Activated CD4-positive, CD25-positive, alpha-beta regulatory T cell (primary cell): ENCODE measurements around the gene GGT6.
"Not testable (repeated sequence)": the region's sequence is repeated elsewhere in the genome, so short reads cannot be mapped to it uniquely, and the experiment has no call there.

Experiments
- DNase-seq, 4 experiments: peaks; one replicate each; lab custom pipeline; 2025; lab: John Stamatoyannopoulos, UW

GGT6 gene, protein sequence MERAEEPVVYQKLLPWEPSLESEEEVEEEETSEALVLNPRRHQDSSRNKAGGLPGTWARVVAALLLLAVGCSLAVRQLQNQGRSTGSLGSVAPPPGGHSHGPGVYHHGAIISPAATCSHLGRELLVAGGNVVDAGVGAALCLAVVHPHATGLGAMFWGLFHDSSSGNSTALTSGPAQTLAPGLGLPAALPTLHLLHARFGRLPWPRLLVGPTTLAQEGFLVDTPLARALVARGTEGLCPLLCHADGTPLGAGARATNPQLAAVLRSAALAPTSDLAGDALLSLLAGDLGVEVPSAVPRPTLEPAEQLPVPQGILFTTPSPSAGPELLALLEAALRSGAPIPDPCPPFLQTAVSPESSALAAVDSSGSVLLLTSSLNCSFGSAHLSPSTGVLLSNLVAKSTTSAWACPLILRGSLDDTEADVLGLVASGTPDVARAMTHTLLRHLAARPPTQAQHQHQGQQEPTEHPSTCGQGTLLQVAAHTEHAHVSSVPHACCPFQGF

DNA sequence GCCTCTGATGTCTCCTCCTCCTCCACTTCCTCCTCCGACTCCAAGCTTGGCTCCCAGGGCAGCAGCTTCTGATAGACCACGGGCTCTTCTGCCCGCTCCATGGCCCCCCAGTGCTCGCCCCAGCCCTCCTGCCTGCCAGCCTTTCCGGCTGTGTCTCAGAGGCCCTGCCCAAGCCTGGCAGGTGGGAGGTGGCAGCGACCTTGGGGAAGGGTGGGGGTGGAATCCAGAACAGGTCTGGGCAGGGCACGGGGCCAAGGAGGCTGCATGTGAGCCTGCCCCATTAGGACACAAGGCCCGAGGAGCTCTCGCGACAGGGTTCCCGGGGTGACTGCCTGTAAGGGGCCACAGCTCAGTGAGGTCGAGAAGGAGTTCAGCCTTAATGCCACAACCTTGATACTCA, at the start of gene GGT6:
Gene GGT6, minus strand, starts transcription at position 157 of the 400 bp plus-strand sequence. Its CDS starts 56 bp downstream, at position 101.
- DNase-seq: no peak

DNA sequence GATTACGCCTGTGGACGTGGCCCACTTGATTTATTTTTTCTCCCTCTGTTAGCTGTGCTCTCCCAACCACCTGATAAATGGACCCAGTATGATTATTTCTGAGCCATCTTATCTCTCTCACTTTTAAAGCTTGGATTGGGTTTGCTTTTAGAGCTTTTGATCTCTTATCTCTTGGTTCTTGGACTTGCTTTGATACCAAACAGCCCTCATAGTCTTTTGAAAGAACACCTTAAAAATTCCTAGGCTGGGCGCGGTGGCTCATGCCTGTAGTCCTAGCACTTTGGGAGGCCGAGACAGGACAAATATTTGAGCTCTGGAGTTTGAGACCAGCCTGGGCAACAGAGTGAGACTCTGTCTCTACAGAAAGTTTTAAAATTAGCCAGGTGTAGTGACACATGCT, 49.8 kb upstream of the GGT6 start:
- no peak for DNase-seq

DNA sequence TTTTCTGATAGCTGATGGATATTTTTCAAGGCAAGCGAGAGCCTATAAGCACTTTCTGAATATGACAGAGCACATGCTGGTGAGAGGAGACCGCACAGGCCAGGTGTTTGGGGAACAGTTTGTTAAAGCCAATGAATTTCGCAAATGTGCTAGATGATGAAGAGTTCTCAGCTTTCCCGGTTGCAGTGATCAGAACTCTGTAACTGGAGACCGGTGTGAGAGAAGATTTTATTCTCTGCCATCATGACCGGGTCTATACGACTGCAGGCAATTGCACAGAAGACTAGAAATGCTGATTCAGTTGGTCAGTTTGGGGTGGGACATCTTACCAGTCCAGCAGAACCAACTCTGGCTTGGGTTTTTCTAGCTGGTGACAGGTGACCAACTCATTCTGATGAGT, 49.4 kb upstream of the GGT6 start:
- DNase-seq: no peak

DNA sequence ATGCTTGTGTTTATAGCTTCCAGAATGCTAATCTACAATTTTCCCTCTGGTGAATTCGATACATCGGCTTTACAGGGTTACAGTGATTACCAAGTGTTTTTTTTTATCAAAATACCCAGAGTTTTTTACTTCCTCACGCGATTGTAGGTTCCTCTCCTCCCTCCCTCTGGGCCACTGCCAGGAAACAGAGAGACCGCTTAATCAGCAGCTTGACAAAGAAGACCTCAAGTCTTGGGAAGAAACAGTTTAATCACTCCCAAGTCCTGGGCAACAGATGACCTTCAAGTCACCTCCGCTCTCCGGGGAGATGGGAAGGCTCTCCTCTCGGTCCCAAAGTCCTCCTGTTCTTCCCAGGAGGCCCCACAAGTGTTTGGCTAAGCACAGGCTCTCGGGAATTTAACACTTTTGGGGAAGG, 47.4 kb upstream of the GGT6 start:
- DNase-seq: no peak

DNA sequence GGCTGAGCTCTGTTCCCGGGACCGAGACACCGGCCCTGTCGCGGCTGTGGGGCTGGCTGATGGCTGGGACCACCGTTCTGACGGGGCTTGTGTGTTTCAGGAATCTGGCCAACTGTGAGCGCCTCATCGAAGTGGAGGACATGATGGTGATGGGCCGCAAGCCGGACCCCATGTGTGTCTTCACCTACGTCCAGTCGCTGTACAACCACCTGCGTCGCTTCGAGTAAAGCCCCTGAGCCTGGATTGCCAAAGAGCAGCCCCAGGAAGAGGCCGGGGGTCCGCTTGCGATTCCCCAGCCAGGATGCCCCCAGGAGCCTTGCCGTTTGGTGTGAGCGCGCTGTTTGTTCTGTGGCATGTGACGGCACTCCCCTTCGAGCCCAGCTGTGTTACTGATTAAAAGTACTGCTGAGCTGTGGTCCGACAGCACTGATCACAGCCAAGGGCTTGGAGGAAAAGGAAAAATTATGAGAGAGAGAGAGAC, 46.9 kb upstream of the GGT6 start:
- DNase-seq: no peak

DNA sequence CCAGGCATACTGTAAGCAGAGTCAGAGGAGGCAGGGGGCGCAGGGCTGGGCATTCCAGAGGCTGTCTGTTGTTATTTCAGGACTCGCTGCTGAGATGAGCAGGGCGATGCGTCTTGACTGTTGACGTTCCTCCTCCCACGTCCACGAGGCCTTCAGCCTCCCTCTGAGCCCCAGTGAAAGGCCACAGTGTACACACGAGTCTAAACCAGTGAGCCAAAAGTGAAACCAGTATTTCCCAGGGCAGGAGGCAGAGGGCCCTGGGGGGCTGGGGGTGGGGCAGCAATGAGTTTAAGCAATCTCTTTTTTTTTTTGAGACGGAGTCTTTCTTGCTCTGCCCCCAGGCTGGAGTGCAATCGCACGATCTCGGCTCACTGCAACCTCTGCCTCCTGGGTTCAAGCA, 45.4 kb upstream of the GGT6 start:
- DNase-seq: no peak

DNA sequence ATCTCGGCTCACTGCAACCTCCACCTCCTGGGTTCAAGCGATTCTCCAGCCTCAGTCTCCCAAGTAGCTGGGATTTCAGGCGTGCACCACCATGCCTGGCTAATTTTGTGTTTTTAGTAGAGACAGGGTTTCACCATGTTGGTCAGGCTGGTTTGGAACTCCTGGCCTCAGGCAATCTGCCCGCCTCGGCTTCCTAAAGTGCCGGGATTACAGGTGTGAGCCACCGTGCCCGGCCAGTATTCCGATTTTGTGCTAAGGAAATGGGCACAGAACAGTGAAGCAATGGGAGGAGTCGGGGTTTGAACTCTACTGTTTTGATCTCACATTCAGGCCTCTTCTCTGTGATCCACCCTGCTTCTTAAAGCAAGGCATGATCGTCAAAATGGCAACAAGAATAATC, 44.4 kb upstream of the GGT6 start:
- DNase-seq: not testable (repeated sequence)

DNA sequence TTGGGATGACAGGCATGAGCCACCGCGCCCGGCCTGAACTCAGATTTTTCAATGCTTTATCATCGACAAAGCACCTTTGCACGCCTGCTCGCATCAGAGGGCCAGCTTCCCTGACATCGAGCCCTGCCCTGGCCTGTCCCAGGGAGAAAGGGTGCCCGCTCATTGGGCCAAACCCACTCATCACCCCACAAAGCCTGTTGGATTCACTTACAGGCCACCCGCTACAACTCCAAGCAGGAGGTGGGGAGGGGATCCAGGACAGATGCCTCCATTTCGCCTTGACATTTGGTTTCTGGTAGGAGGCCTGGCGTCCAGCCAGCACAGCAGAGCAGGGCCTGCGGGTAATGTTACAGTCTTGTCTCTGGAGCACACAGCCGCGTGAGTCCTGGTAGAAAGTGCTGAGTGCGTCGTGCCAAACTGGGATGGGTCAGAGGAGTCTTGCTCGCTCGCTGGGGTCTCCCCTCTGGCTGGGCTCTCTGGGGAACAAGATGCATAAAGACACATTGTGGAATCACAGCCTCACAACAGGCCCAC, 43.8 kb upstream of the GGT6 start:
- DNase-seq: no peak

DNA sequence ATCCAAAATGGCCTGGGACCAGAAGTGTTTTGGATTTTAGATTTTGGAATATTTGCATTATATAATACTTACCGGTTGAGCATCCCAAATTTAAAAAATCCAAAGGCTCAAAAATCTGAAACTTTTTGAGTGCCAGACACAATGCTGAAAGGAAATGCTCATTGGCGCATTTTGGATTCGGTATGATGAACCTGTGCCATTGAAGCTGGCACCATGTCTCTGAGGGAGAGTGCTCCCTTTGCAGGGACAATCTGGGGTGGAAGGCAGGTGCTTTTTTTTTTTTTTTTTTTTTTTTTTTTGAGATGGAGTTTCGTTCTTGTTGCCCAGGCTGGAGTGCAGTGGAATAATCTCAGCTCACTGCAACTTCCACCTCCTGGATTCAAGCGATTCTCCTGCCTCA, 41.7 kb upstream of the GGT6 start:
- DNase-seq: no peak

DNA sequence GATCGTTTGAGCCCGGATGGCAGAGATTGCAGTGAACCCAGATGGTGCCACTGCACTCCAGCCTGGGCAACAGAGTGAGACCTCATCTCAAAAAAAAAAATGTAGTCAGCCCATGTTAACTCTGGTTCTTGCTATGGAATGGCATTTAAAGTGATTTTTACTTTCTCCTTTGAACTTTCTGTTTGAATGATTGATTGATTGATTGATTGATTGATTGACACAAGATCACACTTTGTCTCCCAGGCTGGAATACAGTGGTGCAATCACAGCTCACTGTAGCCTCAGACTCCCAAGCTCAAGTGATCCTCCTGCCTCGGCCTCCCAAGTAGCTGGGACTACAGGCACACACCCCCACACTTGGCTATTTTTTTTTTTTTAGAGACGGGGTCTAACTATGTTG, 40.9 kb upstream of the GGT6 start:
- no peak for DNase-seq

DNA sequence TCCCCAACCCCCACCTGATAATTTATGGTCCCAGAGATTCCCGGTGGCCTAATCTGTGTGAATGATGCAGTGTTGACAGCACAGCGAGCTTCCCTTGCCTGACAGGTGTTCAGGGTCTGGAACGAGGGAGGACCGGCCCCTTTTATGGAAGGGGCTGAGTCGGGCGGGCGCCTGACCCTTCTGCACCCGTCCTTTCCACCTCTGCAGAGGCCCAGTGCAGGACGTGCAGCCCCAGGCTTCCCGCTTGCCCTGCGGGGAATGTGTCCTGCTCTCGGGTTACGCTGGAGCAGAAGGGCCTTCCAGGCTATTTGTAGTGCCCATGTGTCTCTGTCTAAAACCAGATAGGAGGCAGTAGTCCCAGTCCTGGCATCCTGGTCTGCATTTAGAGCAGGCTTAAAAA, 40.2 kb upstream of the GGT6 start:
- no peak for DNase-seq

DNA sequence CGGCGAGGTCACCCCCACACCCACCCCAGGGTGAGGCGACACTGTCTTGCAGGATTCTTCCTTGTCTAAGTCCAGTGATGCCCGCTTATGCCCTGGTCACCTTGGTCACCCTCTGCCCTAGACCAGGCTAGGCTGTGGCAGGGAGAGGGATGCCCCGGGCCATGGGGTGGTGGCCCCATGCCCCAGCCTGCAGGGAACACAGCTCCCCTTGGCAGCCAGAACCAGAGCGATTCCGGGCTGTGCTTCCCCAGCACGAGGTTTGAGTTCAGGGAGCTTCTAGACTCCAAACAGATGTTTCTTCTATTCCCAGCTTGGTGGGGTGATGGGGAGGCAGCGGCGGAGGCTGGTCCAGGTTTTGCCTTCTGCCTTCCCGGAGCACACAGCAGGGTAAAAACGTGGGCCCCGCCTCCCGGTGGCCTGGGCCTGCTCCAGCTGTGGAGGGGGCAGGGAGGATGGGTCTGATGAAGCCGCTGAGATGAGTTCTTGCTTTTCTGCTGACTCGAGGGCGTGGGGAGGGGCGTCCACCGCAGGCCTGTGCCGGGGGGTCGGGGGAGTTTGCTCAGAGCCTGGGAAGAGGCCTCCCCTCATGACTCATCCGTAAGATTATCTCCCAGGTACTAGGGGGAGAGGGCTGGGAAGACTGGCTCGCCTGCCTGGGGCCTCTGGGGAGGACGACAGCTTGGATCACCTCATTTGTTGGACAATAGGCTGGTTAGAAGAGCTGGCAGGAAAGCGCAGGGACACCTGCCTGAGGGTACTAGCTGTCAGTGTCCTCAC, 39.3 kb upstream of the GGT6 start:
- DNase-seq: no peak

DNA sequence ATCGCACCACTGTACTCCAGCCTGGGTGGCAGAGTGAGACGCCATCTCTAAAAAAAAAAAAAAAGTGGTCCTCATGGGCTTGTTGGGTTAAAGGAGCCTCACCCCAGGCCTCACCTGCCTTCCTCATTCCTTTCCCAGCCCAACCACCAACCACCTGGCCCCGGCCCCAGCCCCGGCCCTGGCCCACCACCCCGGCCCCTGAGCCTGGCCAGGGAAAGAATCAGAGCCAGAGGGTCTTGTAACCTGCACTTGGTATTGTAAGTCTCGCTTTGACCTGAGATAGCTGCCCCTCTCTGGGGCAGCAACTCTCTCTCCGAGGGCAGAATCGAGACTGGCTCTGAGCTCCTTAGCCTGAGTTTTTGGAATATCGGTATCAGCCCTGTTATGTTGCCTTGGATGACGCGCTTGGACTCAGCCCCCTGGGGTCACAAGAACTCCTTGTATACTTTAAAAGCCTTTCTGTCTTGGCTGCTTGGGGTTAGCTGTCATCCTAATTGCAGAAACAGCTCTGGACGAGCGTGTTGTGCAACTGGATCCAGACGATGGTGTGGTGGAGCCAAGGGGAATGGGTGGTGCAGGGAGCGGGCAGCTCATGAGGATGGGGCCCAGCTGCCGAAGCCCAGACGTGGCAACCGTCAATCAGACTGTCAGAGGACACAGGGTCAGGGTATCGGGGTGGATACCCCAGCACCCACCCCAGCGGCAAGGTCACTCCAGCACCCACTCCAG, 38.6 kb upstream of the GGT6 start:
- no peak for DNase-seq

DNA sequence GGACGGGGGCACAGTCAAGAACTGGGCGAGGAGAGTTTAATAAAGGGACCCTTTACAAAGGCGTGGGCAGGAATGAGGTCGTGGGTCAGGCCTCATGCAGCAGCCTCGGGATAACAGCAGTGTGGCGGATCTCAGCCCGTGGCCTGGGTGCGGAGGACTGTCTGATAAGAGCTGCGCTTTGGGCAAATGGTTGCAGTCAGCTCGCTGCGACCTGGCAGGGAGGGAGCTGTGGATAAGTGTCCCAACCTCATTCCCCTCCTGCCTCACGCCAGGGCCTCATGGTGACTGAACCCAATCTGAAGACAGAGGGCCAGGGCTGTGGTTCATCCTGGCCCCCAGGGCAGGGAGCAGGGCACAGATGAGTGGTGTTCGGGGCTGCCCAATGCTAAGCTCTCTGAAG, 37.6 kb upstream of the GGT6 start:
- DNase-seq: no peak

DNA sequence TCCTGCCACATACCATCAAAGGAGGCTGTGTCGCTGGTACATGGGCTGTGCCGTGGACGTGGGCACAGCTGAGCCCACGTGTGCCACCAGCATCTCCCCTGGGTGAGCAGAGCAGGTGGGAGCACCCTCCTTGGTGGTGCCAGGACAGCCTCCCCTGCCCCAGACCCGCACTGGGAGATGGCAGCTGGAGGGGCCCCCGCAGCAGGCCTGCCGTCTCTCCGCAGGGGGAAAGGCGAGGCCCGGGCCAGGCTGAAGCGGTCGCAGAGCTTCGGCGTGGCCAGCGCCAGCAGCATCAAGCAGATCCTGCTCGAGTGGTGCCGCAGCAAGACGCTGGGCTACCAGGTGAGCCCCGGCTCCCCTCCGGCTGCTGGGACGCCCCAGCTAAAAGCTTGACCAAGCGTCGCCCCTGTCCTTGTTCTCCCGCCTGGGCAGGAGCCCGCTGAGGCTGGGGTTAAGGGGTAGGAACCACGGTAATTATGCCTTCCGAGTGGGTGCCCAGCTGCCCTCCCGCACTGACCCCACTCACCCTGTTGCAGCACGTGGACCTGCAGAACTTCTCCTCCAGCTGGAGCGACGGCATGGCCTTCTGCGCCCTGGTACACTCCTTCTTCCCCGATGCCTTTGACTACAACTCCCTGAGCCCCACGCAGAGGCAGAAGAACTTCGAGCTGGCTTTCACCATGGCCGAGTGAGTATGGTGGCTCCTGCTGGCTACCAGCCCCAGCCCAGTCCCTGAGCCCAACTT, 36.4 kb upstream of the GGT6 start:
- DNase-seq: no peak

DNA sequence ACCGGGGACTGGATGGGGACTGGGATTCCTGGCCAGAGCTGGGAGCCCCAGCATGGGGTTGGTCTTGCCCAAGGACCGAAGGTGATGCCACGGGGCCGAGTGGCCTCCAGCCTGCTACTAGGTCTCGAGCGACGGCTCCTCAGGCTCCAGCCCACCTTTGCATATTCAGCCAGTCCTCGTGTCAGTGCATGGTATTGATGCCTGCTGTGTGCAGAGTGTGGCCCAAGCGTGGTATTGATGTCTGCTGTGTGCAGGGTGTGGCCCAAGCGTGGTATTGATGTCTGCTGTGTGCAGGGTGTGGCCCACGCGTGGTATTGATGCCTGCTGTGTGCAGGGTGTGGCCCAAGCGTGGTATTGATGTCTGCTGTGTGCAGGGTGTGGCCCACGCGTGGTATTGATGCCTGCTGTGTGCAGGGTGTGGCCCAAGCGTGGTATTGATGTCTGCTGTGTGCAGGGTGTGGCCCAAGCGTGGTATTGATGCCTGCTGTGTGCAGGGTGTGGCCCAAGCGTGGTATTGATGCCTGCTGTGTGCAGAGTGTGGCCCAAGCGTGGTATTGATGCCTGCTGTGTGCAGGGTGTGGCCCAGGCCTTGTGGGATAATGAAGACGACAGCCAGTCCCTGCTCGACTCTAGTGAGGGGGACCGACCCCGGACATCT, 35.4 kb upstream of the GGT6 start:
- not testable (repeated sequence) for DNase-seq

DNA sequence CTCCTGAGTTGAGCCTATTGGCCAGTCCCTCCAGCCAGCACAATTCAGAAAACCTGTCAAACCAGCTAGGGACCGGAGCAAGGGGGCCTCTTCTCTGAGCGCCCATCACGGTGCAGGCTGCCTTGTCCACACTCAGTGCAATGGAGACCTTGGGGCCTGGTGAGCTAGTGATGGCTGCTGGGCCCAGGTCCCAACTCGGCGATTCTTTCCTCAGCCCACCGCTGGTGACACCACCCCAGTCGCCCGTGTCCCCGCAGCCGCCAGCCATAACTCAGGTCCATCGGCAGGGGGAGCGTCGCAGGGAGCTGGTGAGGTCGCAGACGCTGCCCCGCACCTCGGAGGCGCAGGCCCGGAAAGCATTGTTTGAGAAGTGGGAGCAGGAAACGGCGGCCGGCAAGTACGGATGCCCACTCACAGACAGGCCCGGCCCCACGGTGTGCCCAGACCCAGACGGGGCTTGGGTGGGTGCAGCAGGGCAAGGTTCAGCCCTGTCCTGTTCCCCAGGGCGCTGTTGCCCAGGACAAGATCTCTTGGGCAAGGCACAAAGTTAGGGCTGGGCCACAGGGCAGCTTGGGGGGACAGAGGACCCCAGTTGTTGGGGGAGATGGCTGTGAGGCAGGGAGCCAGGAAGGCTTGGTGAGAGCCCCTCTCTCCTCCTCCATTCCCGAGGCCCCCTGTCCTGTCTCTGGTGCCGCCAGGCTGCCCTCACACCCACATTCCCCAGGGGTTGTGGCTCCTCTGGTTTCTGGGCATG, 34.7 kb upstream of the GGT6 start:
- peak in 1 of 4 experiments; percentile 5 for DNase-seq

DNA sequence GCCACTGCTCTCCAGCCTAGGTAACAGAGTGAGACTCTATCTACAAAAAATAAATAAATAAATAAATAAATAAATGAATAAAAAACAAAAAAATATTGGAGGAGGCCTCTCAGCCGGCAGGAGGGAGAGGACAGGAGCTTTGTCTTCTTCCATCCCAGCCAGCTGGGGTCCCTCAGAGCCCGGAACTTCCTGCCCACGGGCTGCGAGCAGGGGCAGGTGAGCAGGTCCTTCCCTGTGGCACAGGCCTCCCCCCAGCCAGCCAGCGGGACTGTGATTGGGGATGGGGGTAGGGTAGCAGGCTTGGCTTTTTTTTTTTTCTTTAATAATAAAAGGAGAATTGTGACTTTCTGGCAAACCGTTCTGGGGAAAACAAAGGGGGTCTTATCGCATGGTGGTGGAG, 34.0 kb upstream of the GGT6 start:
- no peak for DNase-seq

DNA sequence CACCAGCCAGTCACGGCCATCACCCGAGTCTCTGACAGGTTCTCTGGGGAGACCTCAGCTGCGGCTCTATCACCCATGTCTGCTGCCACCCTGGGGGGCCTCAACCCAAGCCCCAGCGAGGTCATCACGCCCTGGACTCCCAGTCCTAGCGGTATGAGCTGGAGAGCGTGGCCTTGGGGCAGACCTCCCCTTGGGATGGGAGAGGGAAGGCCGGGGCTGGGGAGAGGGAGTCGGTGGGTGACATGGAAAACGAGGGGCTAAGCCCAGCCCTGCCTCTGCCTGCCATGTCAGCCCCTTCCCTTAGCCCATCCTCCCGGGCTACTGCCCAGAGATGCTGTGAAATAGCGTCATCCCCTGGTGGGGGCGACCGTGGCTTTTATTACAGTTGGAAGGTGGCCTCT, 32.6 kb upstream of the GGT6 start:
- no peak for DNase-seq
